ENCODE results near the gene UBE2K.
A peak's percentile ranks its signal among the peaks of the same experiment; 100 is the strongest.
"Not testable (repeated sequence)": the region's sequence is repeated elsewhere in the genome, so short reads cannot be mapped to it uniquely, and the experiment has no call there.

Gene UBE2K

DNA sequence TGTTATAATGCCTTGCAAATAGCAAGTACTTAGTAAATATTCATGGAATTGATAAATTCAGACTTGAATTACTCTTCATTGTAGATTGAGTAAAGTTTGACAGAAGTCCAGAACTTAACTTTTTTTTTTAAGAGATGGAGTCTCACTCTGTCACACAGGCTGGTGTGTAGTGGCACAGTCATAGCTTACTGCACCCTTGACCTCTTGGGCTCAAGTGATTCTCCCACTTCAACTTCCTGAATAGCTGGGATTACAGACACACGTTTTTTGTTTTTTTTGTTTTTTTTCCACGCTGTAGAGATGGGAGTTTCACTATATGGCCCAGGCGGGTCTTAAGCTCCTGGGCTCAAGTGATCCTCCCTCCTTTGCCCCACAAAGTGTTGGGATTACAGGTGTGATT, 32.1 kb downstream of the UBE2K start:
- no peak for DNase-seq (ENCODE audit: low spot score)

DNA sequence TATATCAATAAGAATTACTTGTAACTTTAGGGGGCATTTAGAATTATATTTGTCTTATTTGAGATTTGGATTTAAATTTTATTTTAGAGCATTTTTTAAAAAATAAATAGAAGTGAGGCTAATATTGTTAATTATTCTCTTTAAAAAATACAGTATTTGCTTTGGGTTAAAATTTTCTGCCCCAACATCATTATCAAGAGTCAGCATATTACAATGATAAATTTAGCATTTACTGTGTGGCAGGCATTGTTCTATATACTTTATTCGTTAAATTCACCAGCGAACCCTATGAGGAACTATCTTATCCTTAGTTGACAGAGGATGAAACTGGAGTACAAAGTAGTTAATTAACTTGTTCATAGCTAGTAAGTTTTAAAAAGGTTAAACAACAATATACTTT, 34.0 kb downstream of the UBE2K start:
- no peak for DNase-seq (ENCODE audit: low spot score)

DNA sequence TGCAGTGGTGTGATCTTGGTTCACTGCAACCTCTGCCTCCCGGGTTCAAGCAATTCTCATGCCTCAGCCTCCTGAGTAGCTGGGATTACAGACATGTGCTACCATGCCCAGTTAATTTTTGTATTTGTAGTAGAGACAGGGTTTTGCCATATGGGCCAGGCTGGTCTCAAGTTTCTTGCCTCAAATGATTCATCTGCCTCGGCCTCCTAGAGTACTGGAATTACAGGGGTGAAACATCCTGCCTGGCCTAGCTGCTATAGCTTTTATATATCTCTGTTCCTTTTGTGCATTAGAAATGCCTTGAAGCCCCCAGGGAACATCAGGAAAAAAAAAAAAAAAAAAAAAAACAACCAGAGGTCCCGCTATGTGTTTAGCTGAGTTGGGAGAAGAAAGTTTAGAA, 34.8 kb downstream of the UBE2K start:
- DNase-seq (ENCODE audit: low spot score) = no peak

DNA sequence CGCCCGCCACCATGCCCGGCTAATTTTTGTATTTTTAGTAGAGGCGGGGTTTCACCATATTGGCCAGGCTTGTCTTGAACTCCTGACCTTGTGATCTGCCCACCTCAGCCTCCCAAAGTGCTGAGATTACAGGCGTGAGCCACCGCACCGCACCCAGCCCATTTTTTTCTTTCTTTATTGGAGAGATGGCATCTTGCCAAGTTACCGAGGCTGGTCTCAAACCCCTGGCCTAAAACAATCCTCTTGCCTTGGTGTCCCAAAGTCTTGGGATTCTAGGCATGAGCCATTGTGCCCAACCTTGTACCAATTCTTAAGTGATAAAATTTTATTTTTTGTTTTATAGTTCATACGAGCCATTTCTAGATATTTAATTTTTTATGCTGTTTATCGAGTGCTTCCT, 41.7 kb downstream of the UBE2K start:
- not testable (repeated sequence) for DNase-seq (ENCODE audit: low spot score)

GRCh38 chr4:39741401-39741800, 43.5 kb downstream of the UBE2K start:
- DNase-seq (ENCODE audit: low spot score) = no peak

DNA sequence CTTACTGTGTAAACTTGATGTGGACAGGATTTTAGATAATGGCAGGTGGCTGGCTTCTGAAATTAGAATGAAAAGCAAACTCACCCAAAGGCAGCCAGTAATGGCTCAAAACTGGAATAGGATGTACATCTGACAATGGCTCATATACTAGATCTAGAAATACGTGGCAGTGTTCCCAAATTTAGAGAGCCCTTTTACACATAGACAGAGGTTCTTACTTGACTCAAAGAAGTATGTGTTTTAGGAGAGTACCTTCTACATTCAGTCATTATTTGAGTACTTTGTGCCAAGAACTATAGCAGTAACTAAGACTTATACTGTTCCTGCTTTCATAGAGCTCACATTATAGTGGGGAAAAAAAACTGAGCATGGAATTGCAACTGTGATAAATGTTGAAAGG, 48.0 kb downstream of the UBE2K start:
- no peak for DNase-seq (ENCODE audit: low spot score)

DNA sequence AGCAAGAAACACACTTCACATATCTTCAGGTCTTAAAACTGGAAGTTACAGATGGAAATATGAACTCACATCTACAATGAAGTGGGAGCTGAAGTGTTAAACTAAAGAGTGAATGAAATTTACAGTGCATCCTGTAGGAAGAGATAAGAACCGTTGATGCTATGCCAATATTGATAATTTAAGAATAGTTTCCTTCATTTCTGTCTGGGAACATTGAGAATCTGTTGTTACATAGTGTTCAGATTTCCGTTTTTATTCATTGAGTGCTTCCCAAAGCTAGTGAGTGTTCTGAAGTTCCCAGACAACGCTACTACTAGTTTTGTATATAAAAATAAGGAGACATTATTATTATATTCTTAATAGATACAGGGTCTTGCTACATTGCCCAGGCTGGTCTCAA, 52.3 kb downstream of the UBE2K start:
- no peak for DNase-seq (ENCODE audit: low spot score)

DNA sequence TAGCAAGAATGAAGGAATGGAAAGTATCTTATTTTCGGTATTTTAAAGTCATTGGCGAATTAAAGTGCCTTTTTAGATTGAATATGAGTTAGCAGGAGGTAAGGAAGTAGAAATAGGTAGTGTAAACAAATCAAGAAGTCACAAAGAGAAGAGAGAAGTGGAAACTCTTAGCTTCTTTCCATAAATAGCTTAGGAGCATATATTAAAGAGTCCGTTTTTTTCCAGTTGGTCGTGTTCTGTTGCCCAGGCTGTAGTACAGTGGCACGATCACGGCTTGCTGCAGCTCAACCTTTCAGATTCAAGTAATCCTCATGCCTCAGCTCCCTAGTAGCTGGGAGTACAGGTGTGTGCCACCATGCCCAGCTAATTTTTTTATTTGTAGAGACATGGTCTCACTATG, 56.4 kb downstream of the UBE2K start:
- no peak for DNase-seq (ENCODE audit: low spot score)

- DNase-seq (ENCODE audit: low spot score) = no peak
These were observed 58.2 kb downstream of the UBE2K start for GRCh38 chr4:39756159-39756558.

- no peak for DNase-seq (ENCODE audit: low spot score)
These were observed 60.2 kb downstream of the UBE2K start for GRCh38 chr4:39758176-39758575.

GRCh38 chr4:39759569-39759968, 61.6 kb downstream of the UBE2K start:
- DNase-seq (ENCODE audit: low spot score) = no peak

DNA sequence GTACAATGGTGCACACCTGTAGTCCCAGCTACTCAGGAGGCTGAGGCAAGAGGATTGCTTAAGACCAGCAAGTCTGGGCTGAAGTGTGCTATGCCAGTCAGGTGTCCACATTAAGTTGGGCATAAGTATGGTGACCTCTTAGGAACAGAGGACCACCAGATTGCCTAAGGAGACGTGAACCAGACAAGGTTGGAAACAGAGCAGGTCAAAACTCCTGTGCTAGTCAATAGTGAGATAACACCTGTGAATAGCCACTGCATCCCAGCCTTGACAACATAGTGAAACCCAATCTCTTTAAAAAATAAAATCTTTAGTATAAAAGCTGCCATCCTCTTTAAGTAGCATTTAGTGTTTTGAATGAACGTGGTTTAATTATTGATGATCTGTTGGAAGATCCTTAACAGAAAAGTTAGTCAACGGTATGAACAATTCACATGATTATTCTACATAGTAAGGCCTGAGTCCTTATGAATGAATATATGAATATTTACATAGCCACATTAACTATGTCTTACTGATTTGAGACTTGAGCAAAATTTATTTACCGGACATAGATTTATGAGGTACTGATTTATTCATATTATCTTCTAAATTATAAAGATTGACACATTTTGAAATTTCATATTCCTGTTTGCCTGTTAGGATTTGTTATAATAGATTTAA, 63.2 kb downstream of the UBE2K start:
- DNase-seq (ENCODE audit: low spot score) = no peak

DNA sequence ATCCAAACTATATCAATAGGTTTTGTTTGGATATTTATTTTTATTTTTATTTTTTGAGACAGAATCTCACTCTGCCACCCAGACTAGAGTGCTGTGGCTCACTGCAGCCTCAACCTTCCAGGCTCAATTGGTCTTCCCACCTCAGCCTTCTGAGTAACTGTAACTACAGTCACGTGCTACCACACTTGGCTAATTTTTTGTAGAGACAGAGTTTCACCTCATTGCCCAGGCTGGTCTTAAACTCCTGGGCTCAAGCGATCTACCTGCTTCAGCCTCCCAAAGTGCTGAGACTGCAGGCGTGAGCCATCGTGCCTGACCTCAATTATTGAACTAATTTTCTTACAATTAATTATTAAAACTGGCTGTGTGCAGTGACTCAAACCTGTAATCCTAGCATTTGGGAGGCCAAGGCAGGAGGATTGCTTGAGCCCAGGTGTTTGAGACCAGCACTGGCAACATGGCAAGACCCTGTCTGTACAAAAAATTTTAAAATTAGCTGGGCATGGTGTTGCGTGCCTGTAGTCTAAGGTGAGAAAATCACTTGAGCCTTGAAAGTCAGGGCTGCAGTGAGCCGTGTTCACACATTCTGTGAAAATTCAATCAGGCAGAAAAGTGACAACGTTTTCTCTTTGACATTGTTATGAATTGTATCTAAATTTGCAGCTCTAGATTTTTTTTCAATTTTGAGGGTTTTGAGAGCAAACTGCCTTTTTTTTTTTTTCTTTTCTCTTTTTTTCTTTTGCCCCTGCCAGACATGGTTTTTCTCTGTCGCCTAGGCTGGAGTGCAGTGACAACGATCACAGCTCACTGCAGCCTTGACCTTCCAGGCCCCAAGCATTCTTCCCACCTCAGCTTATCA, 66.0 kb downstream of the UBE2K start:
- DNase-seq (ENCODE audit: low spot score) = no peak

GRCh38 chr4:39770005-39770404, 72.1 kb downstream of the UBE2K start:
- no peak for DNase-seq (ENCODE audit: low spot score)

- DNase-seq (ENCODE audit: low spot score) = no peak
These were observed 72.5 kb downstream of the UBE2K start for GRCh38 chr4:39770471-39770870.

DNA sequence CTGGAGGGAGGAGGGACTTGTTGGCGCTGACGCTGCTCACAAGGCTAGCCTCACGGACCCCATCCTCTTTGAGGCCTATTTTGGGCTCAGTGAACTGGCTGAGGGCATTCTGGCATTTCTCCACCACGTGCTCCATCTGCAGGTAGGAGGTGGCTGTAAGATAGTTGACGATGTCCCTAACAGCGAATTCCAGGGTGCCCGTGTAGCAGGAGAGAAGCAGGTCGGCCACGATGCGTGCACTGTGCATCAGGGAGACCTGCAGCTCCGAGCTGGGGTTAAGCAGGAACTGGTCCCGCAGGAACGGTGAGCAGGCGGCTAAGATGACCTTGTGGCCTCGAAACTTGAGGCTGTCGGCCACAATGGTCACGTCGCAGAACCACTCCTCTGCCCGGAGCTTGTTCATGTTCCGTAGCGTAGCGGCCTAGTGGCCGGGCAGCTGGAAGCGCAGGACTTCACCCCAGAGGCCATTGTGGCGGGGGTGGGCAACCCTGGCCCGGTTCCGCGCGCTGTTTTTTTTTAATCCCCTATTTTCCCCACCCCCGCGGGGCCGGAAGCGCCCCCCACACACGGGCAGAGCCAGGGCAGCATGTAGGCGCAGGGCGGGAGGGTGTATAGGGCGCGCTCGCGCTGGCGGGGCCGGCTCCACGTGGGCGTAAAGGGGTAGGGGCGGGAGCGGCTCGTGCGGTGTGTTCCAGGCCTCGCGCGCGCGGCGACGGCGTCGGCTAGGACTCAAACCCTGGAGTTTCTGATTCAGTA, 73.2 kb downstream of the UBE2K start:
- peak; percentile 48 for DNase-seq (ENCODE audit: low spot score)

- not testable (repeated sequence) for DNase-seq (ENCODE audit: low spot score)
These were observed 84.1 kb downstream of the UBE2K start for GRCh38 chr4:39781988-39782387.

DNA sequence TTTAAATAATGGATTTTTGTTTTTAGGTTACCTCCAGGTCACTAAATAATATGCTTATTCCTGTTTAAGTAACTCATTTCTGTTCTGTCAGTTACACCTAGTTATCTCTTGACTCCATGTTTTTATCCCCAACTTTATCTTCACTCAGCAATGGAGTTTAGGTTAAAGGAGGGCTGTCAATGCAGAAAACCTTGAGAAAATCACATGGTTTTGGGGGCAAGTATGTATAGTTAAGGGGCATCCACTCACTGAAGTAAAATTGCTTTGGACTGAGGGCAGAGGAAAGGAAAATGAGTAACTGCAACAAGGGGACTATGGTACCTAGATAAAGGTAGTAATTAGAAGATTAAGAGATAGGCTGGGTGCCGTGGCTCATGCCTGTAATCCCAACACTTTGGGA, 87.1 kb downstream of the UBE2K start:
- DNase-seq (ENCODE audit: low spot score) = no peak

DNA sequence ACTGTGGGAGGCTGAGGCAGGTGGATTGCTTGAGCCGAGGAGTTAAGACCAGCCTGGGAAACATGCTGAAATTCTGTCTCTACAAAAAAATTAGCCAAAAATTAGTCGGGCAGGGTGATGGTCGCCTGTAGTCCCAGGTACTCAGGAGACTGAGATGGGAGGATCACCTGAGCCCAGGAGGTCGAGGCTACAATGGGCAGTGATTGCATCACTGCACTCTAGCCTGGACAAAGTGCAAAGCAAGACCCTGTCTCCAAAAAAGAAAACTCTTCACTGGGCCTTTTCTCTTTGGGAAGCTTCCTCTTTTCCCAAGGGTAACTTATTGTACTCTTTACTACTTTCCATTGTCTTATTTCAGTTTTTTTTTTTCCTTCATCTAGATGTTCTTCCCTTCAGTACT, 88.9 kb downstream of the UBE2K start:
- no peak for DNase-seq (ENCODE audit: low spot score)

GRCh38 chr4:39792128-39792527, 94.2 kb downstream of the UBE2K start:
- DNase-seq (ENCODE audit: low spot score) = no peak

DNA sequence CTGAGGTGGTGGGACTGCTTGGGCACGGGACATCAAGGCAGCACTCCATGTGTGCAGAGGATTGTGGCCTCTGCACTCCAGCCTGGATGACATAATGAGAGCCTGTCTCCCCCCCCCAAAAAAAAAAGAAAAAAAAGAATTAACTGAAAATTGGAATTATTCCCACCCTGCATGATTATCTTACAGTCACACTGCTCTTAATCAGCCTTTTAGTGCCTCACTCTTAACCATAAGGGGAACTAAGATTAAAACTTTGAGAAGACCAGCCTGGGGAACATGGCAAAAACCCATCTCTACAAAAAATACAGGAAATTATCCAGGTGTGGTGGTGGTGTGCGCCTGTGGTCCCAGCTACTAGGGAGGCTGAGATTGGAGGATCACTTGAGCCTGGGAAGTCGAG, 94.6 kb downstream of the UBE2K start:
- DNase-seq (ENCODE audit: low spot score) = no peak

DNA sequence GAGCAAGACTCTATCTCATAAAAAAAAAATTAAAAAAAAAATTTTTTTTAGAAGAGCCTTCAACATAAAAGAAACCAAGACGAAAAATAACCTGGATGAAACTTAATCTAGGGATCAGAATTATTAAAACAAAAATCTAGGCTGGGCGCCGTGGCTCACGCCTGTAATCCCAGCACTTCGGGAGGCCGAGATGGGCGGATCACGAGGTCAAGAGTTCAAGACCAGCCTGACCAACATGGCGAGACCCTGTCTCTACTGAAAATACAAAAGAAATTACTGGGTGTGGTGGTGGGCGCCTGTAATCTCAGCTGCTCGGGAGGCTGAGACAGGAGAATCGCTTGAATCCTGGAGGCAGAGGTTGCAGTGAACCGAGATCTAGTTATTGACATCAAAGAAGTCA, 95.0 kb downstream of the UBE2K start:
- not testable (repeated sequence) for DNase-seq (ENCODE audit: low spot score)

GRCh38 chr4:39802005-39802404, 104.1 kb downstream of the UBE2K start:
- no peak for DNase-seq (ENCODE audit: low spot score)

Measured in D341Med (cell line).